SW 1271 (cell line): Measurements from ENCODE around the gene MYLK2.
"Not testable (repeated sequence)": the region's sequence is repeated elsewhere in the genome, so short reads cannot be mapped to it uniquely, and the experiment has no call there.

Source experiments
- DNase-seq, 2 experiments: peaks; one replicate each; lab custom pipeline; 2025; lab: John Stamatoyannopoulos, UW

Gene MYLK2

DNA sequence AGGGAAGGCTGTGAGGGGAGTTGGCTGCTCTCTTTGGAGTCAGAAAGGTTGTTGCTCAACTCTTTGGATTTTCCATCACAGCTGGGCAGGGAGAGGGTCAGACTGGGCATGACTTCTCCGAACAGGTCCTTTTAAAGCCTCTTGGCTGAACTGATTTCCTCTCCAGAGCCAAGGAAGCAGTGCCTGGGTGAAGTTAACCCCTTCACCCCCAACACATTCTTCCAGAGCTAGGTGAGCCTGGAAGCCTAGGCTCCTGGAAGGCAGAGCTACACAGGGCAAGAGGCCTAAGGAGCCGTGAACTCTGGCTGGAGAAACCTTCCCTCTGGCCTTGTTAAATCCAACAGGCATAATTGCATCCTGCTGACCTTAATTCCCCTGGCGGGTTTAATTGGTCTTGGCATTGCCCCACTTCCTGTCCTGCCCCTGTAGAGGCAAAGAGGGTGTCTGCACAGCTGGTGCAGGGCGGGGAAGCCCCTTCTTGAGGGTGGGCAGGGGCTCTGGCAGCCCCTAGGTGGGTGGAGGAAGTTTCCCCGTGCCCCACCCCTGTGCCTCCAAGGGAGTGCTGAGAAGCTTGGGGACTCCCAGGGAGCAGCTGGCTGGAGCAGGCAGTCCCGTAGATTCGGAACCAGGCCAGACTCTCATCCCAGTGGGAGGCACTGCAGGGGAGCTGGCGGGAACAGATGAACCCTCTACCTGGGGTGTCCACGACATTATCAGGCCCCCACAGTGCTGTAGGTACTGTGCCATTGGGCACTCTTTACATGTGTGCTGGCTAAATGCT lies 3.6 kb upstream of the MYLK2 start:
- DNase-seq: no peak

GRCh38 chr20:31816221-31816620 lies 2.9 kb upstream of the MYLK2 start:
- no peak for DNase-seq

DNA sequence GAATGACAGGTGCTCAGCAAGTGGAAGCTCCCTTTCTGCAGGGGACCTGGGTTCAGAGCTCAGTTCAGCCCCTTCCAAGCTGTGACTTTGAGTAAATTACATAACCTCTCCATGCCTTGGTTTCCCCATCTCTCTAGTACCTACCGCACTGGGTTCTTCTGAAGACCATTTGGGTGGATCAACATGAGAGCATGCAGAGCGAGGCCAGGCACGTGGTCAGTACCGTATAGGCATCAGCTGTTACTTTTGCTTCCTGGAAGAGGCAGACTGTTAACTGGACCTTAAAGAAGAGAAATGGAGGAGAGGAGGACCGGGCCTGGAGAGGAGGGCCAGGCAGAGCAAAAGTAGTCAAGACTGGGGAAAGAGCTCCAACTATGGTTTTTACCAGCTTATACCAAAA lies 1.7 kb upstream of the MYLK2 start:
- no peak for DNase-seq

DNA sequence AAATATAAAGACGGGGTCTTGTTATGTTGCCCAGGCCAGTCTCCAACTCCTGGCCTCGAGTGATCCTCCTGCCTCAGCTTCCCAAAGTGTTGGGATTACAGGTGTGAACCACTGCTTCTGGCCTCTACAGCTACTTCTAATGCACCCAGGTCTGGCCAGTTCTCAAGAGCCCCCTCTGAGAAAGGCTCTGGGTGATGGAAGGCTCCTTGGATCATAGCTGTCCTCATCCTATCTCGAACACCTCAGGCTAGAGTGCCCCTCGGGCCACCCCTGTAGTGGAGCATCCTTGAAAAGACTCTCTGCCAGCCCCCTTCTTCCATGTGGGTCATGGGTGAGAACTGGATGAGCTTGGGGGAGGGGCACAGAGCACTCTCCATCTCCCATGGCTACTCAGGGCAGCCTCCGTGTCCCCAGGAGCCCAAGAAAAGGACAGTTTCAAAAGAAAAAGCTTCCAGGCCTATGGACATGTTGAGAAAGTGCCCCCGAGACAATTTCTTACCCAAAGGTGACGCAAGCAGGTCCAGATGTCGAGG lies 714 bp upstream of the MYLK2 start:
- DNase-seq: no peak

DNA sequence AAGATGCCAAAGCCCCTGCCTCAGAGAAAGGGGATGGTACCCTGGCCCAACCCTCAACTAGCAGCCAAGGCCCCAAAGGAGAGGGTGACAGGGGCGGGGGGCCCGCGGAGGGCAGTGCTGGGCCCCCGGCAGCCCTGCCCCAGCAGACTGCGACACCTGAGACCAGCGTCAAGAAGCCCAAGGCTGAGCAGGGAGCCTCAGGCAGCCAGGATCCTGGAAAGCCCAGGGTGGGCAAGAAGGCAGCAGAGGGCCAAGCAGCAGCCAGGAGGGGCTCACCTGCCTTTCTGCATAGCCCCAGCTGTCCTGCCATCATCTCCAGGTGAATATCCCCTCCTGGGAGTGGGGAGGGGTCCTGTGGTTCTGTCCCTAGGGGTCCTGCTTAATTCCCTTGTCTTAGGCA lies 1.1 kb downstream of the MYLK2 start:
- no peak for DNase-seq

GRCh38 chr20:31821427-31821826 lies 2.3 kb downstream of the MYLK2 start:
- no peak for DNase-seq

DNA sequence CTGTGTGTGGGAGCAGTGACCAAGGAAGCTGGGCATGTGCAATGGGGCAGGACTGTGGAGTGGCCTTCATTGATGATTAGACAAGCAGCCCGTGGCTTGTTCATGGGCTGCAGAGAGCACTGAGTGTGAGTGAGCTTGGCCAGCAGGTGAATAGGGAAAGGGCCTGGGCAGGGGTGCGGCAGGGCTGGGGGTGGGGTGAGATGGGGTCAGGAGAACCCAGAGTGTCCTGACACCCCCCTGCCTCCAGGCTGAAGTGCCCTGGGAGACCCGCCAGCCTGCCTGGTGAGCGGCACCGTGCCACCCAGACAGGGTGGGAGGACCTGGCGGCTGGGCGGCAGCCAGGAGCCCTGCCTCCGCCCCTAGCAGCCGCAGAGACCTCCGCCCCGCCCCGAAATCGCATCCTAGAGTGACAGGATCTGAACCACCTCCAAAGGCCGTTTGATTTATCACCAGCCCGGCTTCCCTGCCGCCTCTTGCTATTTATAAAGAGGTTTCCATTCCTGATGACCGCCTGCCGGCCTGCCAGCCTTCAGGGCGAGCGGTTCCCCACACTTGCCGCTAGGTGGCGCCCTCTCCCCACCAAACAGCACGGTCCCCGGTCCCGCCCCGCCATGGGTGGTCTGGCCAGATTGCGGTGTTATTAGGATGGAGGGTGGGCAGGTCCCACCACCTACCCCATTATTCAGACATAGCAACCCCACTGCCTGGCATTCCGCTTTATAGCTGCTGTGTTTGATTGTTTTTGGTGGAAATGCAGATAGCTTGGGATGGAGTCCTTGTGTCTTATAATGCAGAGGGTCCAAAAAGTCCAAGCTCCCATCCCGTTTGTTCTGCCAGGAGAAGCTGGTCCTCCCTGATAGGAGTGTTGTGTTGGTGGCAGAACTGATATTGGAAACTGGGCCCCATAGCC lies 3.5 kb downstream of the MYLK2 start:
- DNase-seq: peak in 1 of 2 experiments; percentile 70

- DNase-seq: no peak
These were observed 4.4 kb downstream of the MYLK2 start for GRCh38 chr20:31823360-31824124.

- no peak for DNase-seq
These were observed 4.9 kb downstream of the MYLK2 start for GRCh38 chr20:31824125-31824485.

- DNase-seq: no peak
These were observed 5.6 kb downstream of the MYLK2 start for GRCh38 chr20:31824554-31825313.

DNA sequence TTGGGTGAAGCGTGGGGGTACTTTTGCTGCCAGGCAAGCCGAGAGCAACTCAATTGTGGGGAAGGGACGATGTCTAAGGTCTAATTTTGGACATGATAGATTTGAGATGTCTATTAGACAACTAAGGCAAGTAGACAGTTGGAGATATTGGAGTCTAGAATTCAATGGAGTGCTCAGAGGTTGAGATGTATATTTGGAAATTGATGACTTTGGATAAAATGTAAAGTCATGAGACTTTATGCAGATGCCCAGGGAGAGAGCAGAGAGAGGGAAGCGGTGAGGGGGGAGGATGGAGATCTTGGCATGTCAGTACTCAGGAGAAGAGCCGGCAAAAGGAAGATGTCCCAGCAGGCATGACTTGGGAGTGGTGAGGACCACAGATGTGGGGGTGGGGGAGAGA lies 6.9 kb downstream of the MYLK2 start:
- no peak for DNase-seq

- DNase-seq: no peak
These were observed 7.9 kb downstream of the MYLK2 start for GRCh38 chr20:31827059-31827458.

- not testable (repeated sequence) for DNase-seq
These were observed 8.9 kb downstream of the MYLK2 start for GRCh38 chr20:31828016-31828415.

DNA sequence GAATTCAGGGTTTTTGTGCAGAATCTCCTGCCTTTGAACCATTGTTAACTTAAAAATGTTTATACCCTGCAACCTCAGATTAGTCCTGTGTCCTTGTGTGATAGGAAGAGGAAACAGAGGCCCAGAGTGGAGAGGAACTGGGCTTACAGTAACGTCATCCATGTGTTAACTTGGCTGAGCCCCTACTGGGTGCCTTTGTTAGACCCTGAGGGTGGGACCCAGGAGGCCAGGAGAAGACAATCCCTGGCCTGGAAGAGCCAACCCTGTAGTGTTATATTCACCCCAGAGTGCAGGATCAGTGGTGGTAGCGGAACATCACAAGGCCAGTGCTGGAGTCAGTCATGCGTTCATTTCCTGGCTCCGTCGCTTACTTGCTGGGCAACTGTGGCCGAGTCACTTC lies 10.6 kb downstream of the MYLK2 start:
- no peak for DNase-seq

- no peak for DNase-seq
These were observed 11.3 kb downstream of the MYLK2 start for GRCh38 chr20:31830406-31830981.

DNA sequence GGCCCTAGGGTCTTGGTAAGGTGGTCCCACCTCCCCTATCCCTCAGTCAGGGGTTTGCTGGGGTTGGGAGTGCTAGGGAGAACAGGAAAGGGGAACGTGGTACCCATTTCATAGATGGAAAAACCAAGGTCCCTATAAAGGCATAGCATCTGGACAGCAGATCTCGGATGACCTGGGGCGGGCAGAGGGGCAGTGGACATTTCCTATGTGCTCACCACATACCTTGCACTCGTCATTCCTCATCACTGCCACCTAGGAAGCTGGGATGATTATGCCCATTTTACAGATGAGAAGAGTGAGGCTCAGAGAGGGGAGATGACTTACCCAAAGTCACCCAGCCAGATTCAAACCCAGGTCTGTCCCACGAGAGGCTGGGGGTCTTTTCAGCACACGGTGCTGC lies 12.1 kb downstream of the MYLK2 start:
- no peak for DNase-seq

GRCh38 chr20:31831771-31832306 lies 12.7 kb downstream of the MYLK2 start:
- no peak for DNase-seq

DNA sequence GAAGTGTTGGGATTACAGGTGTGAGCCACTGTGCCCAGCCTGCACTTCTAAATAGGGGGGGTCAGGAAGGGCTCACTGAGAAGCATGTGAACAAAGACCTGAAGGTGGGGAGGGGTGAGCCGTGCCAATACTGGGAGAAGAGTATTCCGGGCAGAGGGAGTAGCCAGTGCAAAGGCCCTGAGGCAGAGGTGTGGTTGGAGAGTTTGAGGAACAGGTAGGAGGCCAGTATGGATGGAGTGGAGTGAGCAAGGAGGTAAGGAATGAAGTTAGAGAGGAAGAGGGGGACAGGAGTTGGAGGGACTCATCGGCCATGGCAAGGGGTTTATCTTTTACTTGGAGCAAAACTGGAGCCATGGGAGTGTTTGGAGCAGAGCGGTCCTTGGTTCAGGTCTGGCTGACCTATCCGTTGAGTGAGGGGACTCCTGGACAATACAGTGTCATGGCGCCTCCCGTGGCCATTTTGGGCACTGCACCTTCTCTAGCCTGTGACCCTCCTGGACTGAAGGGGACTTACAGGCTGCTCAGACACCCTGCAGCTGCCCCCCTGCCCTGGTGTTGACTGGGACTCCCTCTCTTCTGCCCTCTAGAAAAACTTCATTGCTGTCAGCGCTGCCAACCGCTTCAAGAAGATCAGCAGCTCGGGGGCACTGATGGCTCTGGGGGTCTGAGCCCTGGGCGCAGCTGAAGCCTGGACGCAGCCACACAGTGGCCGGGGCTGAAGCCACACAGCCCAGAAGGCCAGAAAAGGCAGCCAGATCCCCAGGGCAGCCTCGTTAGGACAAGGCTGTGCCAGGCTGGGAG lies 14.2 kb downstream of the MYLK2 start:
- peak in 1 of 2 experiments; percentile 44 for DNase-seq

DNA sequence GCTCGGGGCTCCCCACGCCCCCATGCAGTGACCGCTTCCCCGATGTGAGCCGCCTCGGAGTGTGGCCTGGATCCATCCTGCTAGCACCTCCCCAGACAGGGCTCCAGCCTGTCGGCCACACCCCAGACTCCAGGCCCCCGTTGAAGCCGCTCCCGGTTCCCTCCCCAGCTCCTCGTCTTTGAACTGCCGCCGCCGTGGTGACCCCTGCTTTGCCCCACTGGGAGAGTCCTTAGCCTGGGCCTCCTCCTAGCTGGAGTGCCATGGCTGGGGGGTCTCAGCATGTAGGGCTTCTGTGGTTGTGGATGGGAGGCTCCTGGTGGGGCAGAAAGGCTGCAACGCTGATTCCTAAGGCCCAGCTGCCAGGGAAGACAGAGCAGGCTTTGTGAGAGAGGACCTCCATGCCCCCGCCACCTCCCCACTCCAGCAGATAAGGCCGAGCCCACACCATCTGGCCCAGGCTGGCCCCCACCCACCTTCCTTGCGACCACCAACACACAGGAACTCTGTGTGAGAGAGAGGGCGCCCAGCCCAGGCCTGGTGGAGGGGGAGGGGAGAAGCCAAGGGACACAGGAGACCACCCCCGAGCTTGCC lies 14.9 kb downstream of the MYLK2 start:
- DNase-seq: no peak

- DNase-seq: no peak
These were observed 16.4 kb downstream of the MYLK2 start for GRCh38 chr20:31835554-31835953.
